Mesothelial cell of epicardium (in vitro differentiated cells): ENCODE results near the gene RAD51B. TPM values are rescaled to one million over a fixed set of nuclear protein-coding genes. Genes with fewer than 3 reads are reported as not detected.
A peak's percentile ranks its signal among the peaks of the same experiment; 100 is the strongest.

ENCODE experiments used
- DNase-seq, 2 experiments: peaks; one replicate each; pipeline ENCODE4 v3.0.0; 2021; ENCODE audit warnings: low spot score in 2 of 2; ENCODE audit not compliant: unreplicated experiment in 2 of 2
- H3K27ac Mint-ChIP-seq: 2 replicates; pipeline ENCODE4 v1.8.0; 2021; ENCODE audit warnings: mixed read lengths
- H3K27me3 Mint-ChIP-seq: 2 replicates; pipeline ENCODE4 v1.8.0; 2021; ENCODE audit warnings: low read depth, mixed read lengths
- H3K36me3 Mint-ChIP-seq: 2 replicates; pipeline ENCODE4 v1.8.0; 2021; ENCODE audit warnings: mixed read lengths
- H3K4me1 Mint-ChIP-seq: 2 replicates; pipeline ENCODE4 v1.8.0; 2021; ENCODE audit warnings: mixed read lengths
- H3K4me3 Mint-ChIP-seq: 2 replicates; pipeline ENCODE4 v1.8.0; 2021; ENCODE audit warnings: mild to moderate bottlenecking, moderate library complexity, mixed read lengths
- H3K9me3 Mint-ChIP-seq: 2 replicates; pipeline ENCODE4 v1.8.0; 2021; ENCODE audit warnings: mixed read lengths
- CTCF ChIP-seq: fragments of 200-600 bp; sonication (generic); IDR thresholded peaks from one replicate; pipeline ENCODE4 v1.5.0; 2021; ENCODE audit warnings: antibody characterized with exemption; ENCODE audit not compliant: unreplicated experiment
- total RNA-seq: library from RNA; stranded (reverse); gene quantifications from 3 replicates; pipeline ENCODE4 v1.2.1, GENCODE V29; 2021

The RAD51B gene
- total RNA-seq, 1 donor from 2014 or later: 34.7 TPM

DNA sequence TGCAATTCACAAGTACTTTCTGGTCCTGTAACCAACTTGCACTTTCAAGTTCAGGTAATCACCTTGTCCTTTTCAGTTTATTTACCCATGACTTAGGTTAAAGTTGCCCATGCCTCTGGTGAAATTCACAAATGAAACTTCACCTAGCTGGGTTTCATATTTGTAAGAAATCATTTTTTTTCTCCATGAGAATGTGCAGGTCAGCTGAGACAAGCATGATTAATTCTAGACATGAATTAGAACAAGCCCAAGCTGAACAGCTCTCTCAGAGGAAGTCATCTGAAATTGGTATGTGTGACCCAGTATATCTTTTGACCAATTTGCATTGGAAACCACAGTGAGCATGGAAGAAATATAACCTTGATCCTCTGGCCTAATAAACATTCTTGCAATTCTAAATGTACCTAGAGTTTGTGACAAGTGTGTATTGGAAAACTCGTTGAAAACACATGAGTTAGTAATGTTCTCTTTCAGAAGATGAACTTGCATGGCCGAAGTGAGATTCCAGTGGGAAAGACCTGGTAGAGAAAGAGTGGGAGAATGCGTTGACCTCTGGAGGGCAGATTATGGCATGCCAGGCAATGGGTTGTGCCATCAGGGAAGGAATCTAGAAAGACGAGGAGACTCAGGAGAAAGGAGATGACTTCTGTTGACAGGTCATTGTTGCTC is 486.8 kb downstream of the RAD51B start:
- no peak for DNase-seq
- Mint-ChIP-seq H3K36me3 (peaks cover 10% of the 10 kb centered on the region), H3K4me1 (peaks cover 58% of the 10 kb centered on the region), H3K9me3 (peaks cover 10% of the 10 kb centered on the region), H3K4me3 (no peak overlapping the region), H3K27ac (peak overlapping the region; percentile 92), H3K27me3 (no peaks in the 10 kb centered on the region)
- no peak for TF ChIP-seq CTCF

DNA sequence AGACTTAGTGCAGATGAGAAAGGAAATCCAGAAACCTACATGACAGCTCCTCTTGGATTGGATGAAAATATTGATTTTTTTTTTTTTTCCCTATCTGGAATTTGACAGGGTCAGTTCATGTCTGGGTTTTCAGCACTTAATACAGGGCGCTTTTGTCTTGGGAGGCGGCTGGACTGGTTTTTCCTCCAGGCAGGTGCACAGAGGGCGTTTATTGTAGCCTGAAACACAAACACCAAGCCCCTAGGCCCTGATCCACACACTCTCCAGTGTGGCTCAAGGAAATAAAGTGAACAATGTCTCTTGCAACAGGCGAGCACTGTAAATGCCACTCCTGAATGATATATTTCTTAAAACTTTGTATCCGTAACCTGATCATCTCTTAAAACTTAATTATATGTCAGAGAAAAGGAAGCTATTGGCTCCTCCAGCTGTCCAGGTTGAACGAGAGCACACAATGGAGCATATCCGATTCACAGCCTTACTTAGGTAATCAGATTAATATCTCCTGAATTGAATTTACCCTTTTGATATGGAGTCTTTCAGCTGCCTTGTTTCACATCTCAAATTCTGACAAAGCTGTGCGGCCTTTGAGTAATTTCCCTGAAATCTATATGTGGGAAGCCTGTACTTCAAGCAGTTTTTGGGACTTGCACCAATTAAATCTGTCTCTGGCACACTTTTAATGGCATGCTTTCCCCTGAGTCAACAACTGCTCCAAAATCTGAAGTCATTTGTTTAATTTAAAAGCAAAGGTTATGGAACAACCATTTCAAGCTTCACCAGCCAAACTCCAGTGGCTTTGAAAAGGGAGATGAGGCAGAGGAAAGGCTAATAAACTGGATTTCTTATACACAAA is 487.6 kb downstream of the RAD51B start:
- peaks cover 60% of the 10 kb centered on the region for H3K4me1 Mint-ChIP-seq
- no peaks in the 10 kb centered on the region for H3K27me3 Mint-ChIP-seq
- peak overlapping the region; percentile 92 for H3K27ac Mint-ChIP-seq
- peaks cover 7% of the 10 kb centered on the region for H3K36me3 Mint-ChIP-seq
- H3K4me3 Mint-ChIP-seq: no peak overlapping the region
- DNase-seq: no peak
- no peak for TF ChIP-seq CTCF
- H3K9me3 Mint-ChIP-seq: peaks cover 7% of the 10 kb centered on the region

GRCh38 chr14:68307790-68308168 is 488.2 kb downstream of the RAD51B start:
- peaks cover 3% of the 10 kb centered on the region for H3K36me3 Mint-ChIP-seq
- peak overlapping the region; percentile 92 for H3K27ac Mint-ChIP-seq
- no peak overlapping the region for H3K4me3 Mint-ChIP-seq
- TF ChIP-seq CTCF: no peak
- H3K4me1 Mint-ChIP-seq: peaks cover 62% of the 10 kb centered on the region
- peaks cover 3% of the 10 kb centered on the region for H3K9me3 Mint-ChIP-seq
- no peak for DNase-seq
- no peaks in the 10 kb centered on the region for H3K27me3 Mint-ChIP-seq

DNA sequence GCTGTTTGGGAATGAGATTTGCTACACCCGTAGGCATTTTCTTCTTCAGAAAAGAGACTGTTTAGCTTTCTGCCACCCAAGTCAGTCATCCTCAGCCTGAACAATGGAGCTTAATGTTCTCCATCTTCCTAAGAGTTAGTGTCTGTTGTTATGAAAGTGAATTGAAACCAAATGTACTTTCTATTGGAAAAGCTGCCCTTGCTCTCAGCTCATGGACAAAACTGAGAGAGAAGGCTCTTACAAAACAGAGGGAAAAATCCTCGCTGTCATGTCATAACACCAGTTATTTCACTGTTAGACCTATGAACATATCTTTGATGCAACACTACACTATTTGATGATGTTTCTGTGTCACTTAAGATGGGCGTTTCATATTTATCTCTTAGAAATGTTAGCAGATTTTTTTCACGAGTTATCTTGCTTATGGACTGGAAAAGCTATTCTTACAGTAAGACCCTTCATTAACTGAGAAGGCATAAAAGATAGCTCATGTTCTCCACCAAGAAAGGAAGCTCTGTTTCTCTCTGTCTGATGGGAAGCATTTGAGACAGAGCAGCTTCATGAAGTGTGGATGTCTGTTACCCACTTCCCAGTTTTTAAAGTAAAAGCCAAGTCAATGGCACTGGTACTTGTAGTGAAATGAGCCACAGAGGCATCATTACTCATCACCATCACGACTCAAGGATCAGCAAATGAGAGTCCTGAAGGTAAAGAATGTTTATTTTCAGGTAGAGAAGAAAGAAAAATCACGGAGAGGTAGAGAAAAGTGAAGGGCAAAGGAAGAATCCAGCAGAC is 489.3 kb downstream of the RAD51B start:
- DNase-seq: no peak
- Mint-ChIP-seq H3K4me3 (no peak overlapping the region), H3K36me3 (no peaks in the 10 kb centered on the region), H3K9me3 (no peaks in the 10 kb centered on the region), H3K27ac (peak overlapping the region; percentile 92), H3K4me1 (peaks cover 70% of the 10 kb centered on the region), H3K27me3 (no peaks in the 10 kb centered on the region)
- TF ChIP-seq CTCF: no peak

DNA sequence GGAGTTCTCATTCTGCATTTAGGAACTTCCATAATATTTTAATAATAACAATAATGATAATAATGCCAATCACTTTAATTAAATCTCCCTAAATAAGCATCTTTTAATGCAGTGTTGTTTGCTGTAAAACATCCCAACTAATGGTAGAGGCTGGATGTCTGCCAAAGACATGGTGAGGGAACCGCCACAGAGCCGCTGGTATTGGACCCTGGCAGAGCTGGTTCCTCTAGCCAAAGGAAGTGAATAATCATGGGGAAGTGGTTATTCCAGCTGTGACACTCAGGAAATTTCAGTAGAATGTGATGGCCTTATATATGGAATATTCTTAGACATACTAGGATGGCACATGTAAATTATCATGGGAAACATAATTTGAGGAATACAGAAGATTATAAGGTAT is 490.0 kb downstream of the RAD51B start:
- peaks cover 73% of the 10 kb centered on the region for H3K4me1 Mint-ChIP-seq
- no peak for DNase-seq
- no peak overlapping the region for H3K4me3 Mint-ChIP-seq
- no peaks in the 10 kb centered on the region for H3K27me3 Mint-ChIP-seq
- peak overlapping the region; percentile 50 for H3K27ac Mint-ChIP-seq
- H3K36me3 Mint-ChIP-seq: no peaks in the 10 kb centered on the region
- H3K9me3 Mint-ChIP-seq: no peaks in the 10 kb centered on the region
- no peak for TF ChIP-seq CTCF
